Limb (tissue), 2 donors: ENCODE results near the gene MAF.

Experiments
- DNase-seq, 2 donors: peaks; one replicate each; pipeline ENCODE4 v3.0.0-alpha.2; 2016; ENCODE audit errors: extremely low spot score in 2 of 2

Gene MAF

DNA sequence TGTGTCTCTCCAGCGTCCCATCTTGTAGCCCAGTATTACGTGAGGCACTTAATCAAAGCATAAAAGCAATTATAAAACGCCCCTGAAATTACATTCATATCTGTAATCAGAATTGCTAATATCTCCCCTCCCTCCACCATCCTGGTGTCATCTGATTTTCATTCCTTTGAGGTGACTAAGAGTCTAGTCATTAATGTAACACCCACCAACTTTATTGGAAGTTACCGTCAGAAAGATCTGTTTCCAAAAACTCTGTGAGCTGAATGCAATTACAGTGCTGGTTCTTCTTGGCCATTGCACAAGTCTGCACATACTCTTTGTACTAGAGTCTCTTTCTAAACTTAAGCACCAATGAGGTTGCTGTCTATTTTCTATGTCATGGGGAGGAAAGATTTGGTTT, 12.5 kb upstream of the MAF start:
- no peak for DNase-seq

DNA sequence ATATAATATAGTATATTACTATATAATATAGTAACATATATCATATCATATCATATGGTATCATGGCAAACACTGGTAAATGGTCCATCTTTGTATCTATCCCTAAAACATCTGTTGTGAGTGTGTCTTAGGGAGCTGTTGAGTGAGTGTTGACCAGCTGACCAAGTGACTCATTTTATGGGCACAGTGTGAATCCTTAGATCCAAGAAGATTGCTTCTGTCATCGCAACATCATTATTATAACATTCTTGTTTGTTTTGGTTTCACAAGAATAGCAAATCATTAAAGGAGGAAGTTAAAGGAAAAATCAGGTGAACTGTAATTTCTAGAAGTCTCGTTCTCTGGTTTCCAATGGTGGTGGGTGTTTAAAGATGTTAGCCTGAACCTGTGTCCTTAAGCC, 11.7 kb upstream of the MAF start:
- no peak for DNase-seq

DNA sequence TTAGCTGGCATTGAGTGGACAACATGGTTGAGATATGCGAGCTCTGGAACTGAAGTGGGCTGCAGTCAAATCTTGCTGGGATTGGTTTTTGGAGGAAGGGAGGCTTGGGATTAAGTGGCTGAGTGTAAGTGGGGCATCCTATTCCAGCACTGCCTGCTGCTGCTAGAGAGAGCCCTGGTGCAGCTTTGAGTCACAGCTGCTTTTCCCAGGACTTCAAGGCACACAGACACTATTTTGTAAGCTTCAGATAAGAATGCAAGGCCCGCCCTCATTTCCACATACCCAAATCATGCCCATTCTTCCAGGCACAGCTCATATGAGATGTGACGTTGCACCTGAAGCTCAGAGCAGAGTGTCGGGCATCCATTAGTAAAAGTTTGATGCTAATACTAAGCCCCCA, 10.2 kb upstream of the MAF start:
- no peak for DNase-seq

DNA sequence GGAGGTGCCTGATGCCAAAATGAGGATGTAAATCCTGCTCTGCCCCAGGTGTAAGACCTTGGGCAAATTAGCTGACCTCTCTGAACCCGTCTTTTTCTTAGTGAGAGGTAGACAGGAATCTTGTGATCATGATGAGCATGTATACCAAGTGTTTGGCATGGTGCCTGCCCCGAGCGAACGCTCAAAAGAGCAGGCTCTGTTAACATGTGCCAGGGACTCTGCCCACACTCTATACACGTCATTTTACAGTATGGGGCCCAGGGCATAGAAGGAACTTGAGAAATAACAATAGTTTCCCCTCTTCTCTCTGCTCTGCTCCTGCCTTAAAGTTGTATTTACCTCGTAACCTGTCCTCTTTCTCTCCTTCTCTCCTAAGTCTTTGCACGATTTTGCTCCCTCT, 9.3 kb upstream of the MAF start:
- no peak for DNase-seq

DNA sequence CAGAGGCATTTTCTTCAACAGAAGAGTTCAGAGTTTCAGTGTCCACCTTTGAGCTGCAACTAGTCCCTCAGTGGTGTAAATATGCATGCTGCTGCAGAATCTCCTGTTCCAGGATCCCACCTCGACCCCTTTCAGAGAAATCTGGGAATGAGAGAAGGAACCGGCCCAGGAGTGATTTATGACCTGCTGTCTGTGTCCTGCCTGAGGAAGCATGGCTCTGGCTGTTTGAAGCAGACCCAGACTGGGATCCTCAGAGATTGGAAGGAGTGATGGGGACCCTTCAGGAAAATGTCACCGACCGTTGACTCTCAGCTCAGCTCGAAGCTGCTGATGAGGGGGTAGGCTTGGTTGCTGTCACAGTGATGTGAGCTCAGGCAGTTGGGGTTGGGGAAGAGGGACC, 8.4 kb upstream of the MAF start:
- DNase-seq: no peak

DNA sequence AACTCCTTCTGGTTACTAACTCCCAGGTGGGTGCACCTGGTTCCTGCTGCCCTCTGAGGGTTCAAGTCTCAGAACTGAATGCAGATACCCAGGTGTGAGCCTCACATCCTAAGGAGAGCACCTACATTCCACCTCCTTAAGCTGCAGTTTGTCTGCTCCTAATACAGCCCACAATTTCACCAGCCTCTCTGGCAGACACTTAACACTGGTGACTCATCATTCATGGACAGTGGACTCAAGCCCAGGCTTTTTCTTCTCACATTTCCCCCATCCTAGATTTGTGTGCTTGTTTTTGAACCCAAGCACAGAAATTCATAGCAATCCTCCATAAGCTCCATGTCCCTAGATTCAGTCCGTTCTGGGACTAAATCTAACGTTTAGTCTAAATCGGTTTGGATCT, 7.0 kb upstream of the MAF start:
- DNase-seq: no peak

DNA sequence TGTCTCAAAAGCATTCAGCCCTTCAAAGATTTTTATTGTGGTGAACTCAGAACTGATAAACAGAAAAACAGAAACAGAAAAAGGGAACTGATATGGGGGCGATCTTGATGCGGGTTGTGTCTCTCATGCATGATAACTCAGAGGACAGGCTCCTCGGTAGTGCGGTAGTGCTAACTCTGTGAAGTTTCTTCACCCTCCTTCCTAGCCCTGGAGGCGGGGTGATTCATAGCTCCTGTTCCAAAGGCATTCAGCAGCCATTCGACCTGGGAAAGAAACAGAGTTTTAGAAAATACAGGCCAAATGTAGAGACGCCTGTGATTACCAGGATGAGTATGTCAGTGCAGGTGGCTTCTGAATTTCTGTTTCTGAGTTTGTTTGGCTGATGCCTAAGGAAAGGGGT, 5.5 kb upstream of the MAF start:
- no peak for DNase-seq

DNA sequence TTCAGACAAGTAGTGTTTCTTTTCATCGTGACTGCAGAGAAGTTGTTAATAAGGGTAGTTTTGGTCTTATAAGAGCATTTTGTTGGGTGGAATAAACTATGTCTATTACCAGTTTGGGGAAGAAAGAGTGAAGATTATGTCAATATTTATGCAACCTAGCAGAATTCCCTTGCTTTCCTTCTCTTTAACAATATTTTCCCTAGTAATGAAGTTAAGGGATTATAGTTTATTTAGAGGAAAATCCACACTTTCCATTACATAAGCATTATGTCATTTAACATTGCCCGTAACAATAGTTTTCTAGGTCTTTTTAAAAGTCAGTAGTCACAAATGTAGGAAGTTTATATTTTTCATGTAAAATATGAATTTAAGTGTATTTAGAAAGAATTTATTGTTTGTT, 2.5 kb upstream of the MAF start:
- DNase-seq: no peak

DNA sequence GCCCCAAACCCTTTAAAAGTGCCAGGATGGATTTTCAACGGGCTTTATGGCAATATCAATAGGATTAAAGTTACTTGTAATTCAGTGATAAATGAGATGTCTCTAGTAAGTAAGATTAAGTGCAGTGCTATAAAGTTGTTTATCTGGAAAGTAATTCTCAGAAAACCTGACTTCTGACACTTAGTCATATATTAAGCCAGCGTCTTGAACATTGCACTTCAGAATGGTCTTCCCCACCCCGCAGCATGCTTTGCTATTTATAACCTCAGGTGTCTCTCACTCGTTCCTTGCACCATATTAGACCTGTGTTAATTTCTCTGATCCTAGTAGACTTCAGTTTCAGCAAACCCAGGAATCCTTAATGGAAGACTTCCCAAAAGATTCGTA, 2.1 kb upstream of the MAF start:
- DNase-seq: no peak

DNA sequence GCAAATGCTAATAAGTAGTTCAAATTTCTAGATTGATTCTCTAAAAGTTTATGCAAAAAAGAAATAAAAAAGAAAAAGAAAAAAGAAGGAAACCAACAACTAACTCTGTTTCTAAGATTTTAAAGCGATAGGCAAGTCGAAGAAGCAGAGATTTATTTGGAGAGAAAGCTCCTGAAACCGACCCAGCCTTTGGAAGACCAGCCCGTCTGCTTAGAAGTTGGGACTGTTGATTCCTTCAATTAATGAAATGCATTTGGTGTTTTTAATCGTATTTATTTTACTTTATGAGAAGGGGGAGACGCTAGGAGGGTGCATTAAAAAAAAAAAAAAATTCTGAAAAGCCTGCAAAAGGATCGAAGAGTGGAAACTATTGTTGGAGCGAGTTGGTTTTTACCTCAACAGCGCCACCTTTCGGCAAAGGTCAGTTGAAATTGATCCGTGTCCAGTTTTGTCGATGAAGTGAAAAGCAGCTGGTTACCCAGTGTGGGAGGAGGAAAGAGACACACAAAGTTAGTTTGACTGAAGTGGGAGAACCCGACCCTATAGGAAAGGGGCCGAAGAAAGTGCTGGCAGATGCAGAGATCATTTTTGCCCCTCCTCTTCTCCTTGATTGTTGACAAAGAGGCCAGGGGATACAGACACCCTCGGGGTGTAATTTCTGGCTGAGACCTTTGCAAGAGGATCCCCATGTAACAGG, 1.5 kb upstream of the MAF start:
- peak; percentile 91 to 92 for DNase-seq

DNA sequence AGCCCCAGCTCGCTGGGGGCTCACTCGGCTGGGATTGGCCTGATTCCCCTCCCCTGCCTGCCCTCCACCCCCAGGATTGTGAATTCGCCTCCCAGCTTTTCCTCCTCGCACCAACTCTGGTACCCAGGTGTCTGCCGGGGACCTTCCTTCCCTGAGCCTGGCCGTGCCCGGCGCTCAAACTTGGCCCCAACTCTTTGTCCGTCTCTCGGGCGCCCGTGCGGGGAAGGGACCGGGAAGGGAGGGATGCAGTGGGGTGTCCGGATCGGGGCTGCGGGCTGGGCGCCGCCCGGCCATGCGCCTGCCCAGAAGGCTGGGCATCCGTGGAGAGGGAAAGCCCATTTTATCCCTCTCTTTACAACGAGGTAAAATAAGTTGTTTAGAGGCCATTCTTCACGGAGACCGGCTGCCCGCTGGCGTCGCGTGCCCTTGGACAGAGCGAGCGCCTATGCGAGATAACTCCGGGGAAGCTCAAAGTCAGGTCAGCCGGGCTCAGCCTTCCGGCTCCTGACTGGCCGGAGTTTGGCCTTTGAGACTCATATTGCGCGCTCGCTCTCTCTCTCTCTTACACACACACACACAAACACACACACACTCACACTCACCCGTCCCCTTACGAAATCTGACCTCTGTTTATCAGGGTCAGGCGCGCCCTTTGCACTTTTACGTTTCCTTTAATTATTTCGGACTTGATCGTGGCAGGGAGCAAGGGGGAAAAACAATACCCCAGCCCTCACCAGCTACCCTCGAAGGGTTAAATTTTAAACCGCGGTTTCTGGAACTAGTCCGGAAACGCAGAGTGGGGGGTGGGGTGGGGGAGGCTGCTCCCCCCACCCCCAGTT, 774 bp upstream of the MAF start:
- peak in 1 of 2 donors; percentile 66 for DNase-seq

DNA sequence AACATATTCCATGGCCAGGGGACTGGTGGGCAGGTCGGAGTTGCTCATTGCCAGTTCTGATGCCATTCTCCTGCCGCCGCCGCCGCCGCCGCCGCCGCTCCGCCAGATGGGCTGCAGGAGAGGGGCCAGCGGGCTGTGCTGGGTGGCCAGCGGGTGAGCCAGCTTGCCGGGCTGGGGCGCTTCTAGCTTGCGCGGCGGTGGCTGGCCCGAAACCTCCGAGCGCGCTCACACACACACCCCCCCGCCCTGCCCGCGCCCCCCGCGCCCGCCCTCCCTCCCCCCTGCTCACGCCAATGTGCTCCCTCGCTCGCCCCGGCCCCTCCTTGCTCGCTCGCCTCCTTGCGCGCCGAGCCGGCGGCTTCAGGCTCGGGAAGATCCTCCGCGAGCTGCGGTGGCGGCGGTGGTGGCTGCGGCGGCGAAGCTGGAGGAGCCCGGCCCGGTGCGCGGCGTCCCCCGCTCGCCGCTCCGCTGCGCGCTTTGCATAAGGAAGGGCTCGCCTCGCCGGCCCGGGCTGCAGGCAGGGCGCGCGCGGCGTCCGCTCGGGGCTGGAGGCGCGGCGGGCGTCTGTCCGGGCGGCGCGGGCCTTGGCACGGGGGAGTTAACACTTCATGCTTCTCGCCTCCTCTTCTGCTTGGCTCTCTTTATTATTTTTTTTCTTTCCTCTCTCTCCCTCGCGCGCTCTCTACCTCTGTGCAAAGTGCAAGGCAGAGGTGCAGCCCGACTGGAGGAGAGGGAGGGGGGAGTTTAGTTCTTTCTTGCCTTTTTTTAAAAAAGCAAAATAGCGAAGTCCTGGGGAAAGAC, 500 bp downstream of the MAF start:
- peak in 1 of 2 donors; percentile 83 for DNase-seq

DNA sequence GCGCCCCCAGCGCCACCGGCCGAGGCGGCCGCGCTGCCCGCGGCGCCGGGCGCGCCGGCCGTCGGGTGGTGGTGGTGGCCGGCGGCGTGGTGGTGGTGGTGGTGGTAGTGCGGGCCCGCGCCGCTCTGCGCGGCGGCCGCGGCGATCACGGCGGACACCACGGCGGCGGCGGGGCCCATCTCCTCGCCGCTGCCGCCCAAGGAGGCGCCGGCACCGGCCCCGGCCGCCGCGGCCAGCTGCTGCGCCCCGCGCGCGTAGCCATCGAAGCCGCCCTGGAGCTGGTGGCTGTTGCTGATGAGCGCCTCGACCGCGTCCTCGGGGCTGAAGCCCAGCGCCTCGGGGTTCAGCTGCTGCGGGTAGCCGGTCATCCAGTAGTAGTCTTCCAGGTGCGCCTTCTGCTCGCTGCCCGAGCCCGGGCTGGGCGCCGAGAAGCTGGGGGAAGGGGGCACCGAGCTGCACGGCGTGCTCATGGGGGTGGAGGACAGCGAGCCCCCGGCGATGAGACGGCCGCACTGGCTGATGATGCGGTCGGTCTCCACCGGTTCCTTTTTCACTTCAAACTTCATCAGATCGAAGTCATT, 1.2 kb downstream of the MAF start:
- peak in 1 of 2 donors; percentile 77 for DNase-seq

DNA sequence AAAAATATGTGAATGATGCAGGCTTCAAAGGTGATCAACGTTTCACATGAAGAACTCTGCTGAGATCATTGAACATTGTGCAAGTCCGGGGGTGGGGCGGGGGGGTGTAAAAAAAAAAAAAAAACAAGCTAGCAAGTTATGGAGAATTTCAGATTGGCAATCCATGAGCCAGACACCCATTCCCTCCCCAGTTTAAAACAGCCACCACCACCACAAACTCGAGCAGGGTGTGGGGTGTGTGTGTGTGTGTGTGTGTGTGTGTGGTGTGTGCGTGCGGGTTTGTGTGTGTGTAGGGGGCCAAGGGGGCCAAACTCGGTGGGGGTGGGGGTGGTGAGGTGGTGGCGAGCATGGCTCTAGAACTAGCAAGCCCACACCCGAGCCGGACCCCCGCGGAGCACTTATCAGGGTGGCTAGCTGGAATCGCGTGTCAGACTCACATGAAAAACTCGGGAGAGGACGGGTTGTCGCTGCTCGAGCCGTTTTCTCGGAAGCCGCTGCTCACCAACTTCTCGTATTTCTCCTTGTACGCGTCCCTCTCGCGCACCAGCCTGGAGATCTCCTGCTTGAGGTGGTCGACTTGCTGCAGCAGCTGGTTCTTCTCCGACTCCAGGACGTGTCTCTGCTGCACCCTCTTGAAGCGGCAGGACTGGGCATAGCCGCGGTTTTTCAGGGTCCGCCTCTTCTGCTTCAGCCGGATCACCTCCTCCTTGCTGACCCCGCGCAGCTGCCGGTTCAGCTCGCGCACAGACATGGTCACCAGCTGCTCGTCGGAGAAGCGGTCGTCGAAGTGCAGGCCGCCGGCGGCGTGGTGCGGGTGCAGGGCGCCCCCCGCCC, 2.0 kb downstream of the MAF start:
- DNase-seq: peak; percentile 72 to 81

DNA sequence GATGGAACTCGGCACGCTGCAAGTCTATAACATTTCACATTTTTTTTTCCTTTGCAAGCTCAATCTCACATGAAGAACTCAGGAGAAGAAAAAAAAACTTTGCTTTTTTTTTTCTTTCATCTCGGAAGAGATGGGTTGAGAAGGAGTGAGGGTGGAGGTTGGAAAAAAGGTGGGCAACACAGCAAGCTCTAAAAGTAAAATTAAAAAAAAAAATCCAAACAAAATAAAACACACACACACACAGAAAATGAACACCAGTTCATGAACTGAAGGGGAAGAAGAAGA, 2.5 kb downstream of the MAF start:
- DNase-seq: no peak

DNA sequence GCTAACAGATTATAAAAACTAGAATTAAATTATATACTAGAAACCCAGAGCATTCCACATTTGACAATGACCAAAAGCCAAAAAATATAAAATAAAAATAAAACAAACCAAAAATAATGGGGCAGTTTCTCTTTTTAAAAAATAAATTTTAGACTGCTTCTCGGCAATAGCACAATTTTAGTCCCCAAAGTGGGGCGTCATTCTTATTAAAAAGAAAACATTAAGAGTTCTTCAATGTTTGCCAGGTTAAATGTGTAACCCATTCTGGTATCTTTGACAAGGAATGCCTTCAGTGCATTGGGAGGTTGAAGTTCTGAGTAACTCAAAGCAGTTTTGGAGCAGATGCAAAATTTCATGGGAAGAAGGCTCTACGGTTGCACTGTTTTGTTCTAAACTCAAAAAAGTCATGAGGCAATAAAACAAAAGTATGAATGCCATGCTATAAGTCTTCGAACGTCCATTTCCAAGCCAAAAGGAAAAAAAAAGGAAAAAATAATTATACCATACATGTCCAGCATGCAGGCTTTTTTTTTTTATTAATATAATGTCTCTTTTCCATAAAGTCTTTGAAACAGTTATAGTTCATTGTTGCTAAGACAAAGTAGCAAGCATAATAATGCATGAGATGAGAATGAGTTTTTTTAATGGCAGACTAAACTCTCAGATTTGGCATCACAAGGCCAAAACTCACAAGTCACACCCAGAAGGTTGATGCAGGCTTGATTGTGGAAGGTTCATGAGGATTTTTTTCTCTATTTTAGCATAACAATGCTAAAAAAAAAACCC, 3.1 kb downstream of the MAF start:
- no peak for DNase-seq

DNA sequence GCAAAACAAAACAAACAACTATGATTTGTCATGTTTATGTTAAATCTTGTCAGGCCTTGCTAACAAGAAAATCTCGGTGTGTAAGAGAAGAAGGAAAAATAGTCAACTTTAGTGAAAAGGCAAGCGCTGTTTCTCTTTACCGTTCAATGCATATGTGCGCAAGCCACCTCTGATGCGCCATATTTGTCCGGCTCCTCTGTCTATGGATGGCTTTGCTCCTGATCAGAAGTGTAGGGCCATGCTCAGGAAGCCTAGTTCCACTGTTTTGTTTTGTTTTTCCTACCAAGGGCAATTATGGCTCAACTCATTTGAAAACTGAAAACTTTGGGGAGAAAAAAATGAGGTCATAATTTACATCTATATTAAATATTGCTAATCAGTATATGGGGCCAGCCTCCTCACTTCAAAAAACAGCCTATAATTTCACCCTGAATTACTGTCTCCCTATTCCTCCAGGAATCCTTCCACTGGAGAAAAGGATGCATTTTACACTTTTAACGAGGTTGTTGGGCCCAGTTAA, 4.5 kb downstream of the MAF start:
- DNase-seq: no peak

DNA sequence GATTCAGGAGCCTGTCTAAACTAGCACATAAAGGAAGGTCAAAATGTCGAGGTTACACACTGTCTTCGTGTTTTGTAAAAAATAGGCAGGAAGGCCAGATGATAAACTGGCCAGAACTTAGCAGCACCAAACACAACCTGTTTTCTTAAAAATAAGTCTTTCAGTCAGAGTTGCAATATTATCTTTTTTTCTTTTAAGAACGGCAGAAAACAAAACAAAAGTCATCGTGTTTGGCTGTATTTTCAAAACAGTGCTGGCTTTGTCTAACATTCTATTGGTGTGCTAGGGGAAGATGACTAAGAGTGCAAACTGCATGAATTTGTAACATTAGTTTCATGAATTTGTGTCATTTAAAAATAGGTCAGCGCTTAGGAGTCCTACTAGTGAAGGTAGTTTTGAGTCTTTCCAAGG, 5.3 kb downstream of the MAF start:
- DNase-seq: no peak

DNA sequence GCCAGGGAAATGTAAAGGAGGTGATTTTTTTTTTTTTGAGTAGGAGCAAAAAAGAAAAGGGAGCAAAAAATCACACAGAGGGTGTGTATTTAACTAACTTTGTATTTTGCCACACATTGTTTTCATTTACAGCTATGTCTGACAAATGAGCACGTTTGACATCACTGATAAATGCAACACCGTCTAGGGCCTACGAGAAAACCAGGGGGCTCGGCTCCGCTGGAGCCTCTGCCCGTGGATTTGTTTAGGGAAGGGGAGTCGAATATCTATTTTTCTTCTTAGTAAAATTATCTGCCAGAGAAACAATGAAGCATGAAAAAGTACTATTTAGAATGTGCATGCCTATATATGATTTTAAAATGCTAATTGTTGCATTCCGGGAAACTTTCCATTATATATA, 6.8 kb downstream of the MAF start:
- DNase-seq: no peak

DNA sequence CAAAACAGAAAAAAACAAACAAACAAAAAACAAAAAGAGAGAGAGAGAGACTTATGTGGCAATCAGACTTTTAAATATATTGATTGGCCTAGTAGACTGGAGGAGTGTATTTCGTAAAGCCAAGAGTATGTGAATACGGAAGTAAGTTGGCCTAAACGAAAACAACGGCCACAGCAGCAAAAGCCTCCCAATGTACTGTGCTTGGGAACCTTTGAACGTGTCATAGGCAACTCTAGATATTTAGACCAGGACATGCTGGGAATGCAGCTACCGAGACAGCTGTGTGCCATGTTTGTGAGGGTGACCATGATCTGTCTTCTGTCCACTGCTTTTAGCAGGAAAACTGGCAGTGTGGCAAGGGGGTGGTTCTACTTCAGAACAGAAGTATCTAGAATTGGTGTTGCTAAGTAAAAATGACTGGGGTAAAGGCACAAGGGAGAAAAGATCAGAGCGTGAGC, 7.4 kb downstream of the MAF start:
- no peak for DNase-seq
